ENCODE data around the gene POU2AF2.

Gene POU2AF2

GRCh38 chr11:111324277-111324720 lies 78.8 kb downstream of the POU2AF2 start:
- POLR2A ChIA-PET, result no interaction called here
- TF ChIP-seq CTCF (IDR thresholded peaks at IDR 0.05; ENCODE audit: control extremely low read depth, extremely low read depth, low read depth, missing control alignments), result no peak
- DNase-seq (ENCODE audit: extremely low spot score), result no peak
- CTCF ChIA-PET, result interaction anchor here (1.3 to 2.2 kb wide), 4 partner anchors 25 to 106 kb away, joined by 3 to 6 read pairs (median 4); partner anchors contain the start of gene POU2AF3

- no peak for TF ChIP-seq CTCF (IDR thresholded peaks at IDR 0.05; ENCODE audit: control extremely low read depth, extremely low read depth, low read depth, missing control alignments)
- no peak for DNase-seq (ENCODE audit: extremely low spot score)
- CTCF ChIA-PET, result interaction anchor here (1.9 to 2.6 kb wide), 3 partner anchors 12 to 98 kb away, joined by 4 to 10 read pairs (median 8); no protein-coding TSS in a partner anchor
- POLR2A ChIA-PET, result no interaction called here
These were observed 79.7 kb downstream of the POU2AF2 start for GRCh38 chr11:111325259-111325658.

- TF ChIP-seq CTCF (IDR thresholded peaks at IDR 0.05; ENCODE audit: control extremely low read depth, extremely low read depth, low read depth, missing control alignments), result no peak
These were observed 81.3 kb downstream of the POU2AF2 start for GRCh38 chr11:111326824-111327223.

GRCh38 chr11:111327908-111328624 lies 82.5 kb downstream of the POU2AF2 start:
- no peak for TF ChIP-seq CTCF (IDR thresholded peaks at IDR 0.05; ENCODE audit: control extremely low read depth, extremely low read depth, low read depth, missing control alignments)
- CTCF ChIA-PET, result interaction anchor here (0.7 to 3.3 kb wide), 7 partner anchors 9 to 118 kb away, joined by 3 to 15 read pairs (median 8); no protein-coding TSS in a partner anchor
- no peak for DNase-seq (ENCODE audit: extremely low spot score)
- POLR2A ChIA-PET, result no interaction called here

More at GRCh38 chr11:111326824-111327223, 81.3 kb downstream of the POU2AF2 start:
- no peak for DNase-seq (ENCODE audit: extremely low spot score)
- ChIA-PET CTCF (interaction anchor here (2.3 to 3.3 kb wide), 4 partner anchors 10 to 120 kb away, joined by 8 to 15 read pairs (median 10); no protein-coding TSS in a partner anchor), POLR2A (no interaction called here)

GRCh38 chr11:111329306-111330204 lies 84.0 kb downstream of the POU2AF2 start:
- TF ChIP-seq CTCF (IDR thresholded peaks at IDR 0.05; ENCODE audit: control extremely low read depth, extremely low read depth, low read depth, missing control alignments), result no peak
- POLR2A ChIA-PET, result no interaction called here
- CTCF ChIA-PET, result interaction anchor here (0.9 to 3.3 kb wide), 3 partner anchors 13 to 99 kb away, joined by 3 to 15 read pairs (median 3); no protein-coding TSS in a partner anchor
- DNase-seq (ENCODE audit: extremely low spot score), result no peak

GRCh38 chr11:111330234-111330893 lies 84.8 kb downstream of the POU2AF2 start:
- POLR2A ChIA-PET, result no interaction called here
- no peak for TF ChIP-seq CTCF (IDR thresholded peaks at IDR 0.05; ENCODE audit: control extremely low read depth, extremely low read depth, low read depth, missing control alignments)
- CTCF ChIA-PET, result interaction anchor here (0.9 kb wide), 1 partner anchor 12 kb away, joined by 3 read pairs; no protein-coding TSS in a partner anchor
- DNase-seq (ENCODE audit: extremely low spot score), result no peak

Data from GM10248 (cell line).